Globus pallidus (tissue), 1 donor: Measurements from ENCODE around the gene COG7.
"Not testable (repeated sequence)": the region's sequence is repeated elsewhere in the genome, so short reads cannot be mapped to it uniquely, and the experiment has no call there.

Source experiments
- DNase-seq: peaks from one replicate; pipeline ENCODE4 v3.0.0-alpha.2; 2015; ENCODE audit warnings: low spot score

The COG7 gene

GRCh38 chr16:23469814-23470213 lies 16.8 kb upstream of the COG7 start:
- DNase-seq = no peak

GRCh38 chr16:23466162-23466885 lies 13.3 kb upstream of the COG7 start:
- no peak for DNase-seq

- no peak for DNase-seq
Observed at GRCh38 chr16:23465179-23465578, 12.2 kb upstream of the COG7 start.

GRCh38 chr16:23464196-23464595 lies 11.2 kb upstream of the COG7 start:
- peak; percentile 81 for DNase-seq

GRCh38 chr16:23462994-23463393 lies 10.0 kb upstream of the COG7 start:
- DNase-seq = peak; percentile 43

GRCh38 chr16:23453338-23454052 lies 506 bp upstream of the COG7 start:
- no peak for DNase-seq

- no peak for DNase-seq
Observed at GRCh38 chr16:23452221-23452571, 793 bp downstream of the COG7 start.

- DNase-seq = no peak
Observed at GRCh38 chr16:23448392-23448791, 4.6 kb downstream of the COG7 start.

GRCh38 chr16:23437542-23437941 lies 15.4 kb downstream of the COG7 start:
- not testable (repeated sequence) for DNase-seq

- no peak for DNase-seq
Observed at GRCh38 chr16:23436951-23437350, 16.0 kb downstream of the COG7 start.

GRCh38 chr16:23435500-23435899 lies 17.5 kb downstream of the COG7 start:
- DNase-seq = no peak

- DNase-seq = peak; percentile 63
Observed at GRCh38 chr16:23434380-23434779, 18.6 kb downstream of the COG7 start.

GRCh38 chr16:23433261-23433920 lies 19.6 kb downstream of the COG7 start:
- DNase-seq = no peak

GRCh38 chr16:23432176-23433128 lies 20.5 kb downstream of the COG7 start:
- no peak for DNase-seq

GRCh38 chr16:23428351-23428750 lies 24.6 kb downstream of the COG7 start:
- DNase-seq = no peak

GRCh38 chr16:23424292-23424958 lies 28.6 kb downstream of the COG7 start:
- no peak for DNase-seq

GRCh38 chr16:23423496-23424049 lies 29.4 kb downstream of the COG7 start:
- DNase-seq = no peak

GRCh38 chr16:23420011-23420410 lies 33.0 kb downstream of the COG7 start:
- DNase-seq = no peak

GRCh38 chr16:23416816-23417215 lies 36.2 kb downstream of the COG7 start:
- no peak for DNase-seq

GRCh38 chr16:23414731-23415130 lies 38.3 kb downstream of the COG7 start:
- DNase-seq = no peak

- no peak for DNase-seq
Observed at GRCh38 chr16:23410176-23410575, 42.8 kb downstream of the COG7 start.
